ENCODE measurements around the gene CACNA1C. TPM values are rescaled to one million over a fixed set of nuclear protein-coding genes. Genes with fewer than 3 reads are reported as not detected.

CACNA1C gene
- total RNA-seq, 4 donors from 2014 or later = 5.2 to 12.9 (median 6.3) TPM

DNA sequence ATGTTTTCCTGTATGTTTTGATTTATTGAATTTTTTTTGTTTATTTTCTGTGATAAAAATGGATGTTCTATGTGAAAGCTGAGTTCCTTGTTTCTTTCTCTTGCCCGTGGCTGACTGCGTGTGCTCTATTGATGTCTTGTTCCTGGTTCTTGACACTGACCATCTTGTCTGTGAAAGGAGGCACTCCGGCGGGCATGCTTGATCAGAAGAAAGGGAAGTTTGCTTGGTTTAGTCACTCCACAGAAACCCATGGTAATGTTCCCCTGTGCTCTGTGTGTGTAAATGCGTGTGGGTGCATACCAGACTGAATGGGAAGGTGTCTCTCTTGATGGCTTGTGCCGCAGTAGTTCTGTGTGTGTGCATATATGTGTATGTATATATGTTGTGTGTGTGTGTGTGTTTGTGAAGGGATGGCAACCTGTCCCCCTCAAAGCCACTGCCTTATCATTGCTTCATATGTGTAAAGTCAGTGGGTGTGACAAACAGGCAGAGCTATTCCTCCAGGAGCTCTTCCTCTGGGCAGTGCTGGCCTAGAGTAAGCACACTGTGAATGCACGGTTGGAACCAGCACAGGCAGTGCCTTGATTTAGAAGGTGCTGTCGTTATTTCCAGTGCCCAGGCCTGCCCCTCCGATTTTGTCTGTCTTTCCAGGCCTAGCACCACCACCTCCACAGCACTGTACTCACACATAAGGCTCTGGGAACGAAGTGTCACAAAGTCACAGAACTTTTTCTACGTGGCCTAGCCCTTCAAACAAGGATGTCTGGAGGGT lies 494.7 kb downstream of the CACNA1C start:
- TF ChIP-seq, protein P1, sequence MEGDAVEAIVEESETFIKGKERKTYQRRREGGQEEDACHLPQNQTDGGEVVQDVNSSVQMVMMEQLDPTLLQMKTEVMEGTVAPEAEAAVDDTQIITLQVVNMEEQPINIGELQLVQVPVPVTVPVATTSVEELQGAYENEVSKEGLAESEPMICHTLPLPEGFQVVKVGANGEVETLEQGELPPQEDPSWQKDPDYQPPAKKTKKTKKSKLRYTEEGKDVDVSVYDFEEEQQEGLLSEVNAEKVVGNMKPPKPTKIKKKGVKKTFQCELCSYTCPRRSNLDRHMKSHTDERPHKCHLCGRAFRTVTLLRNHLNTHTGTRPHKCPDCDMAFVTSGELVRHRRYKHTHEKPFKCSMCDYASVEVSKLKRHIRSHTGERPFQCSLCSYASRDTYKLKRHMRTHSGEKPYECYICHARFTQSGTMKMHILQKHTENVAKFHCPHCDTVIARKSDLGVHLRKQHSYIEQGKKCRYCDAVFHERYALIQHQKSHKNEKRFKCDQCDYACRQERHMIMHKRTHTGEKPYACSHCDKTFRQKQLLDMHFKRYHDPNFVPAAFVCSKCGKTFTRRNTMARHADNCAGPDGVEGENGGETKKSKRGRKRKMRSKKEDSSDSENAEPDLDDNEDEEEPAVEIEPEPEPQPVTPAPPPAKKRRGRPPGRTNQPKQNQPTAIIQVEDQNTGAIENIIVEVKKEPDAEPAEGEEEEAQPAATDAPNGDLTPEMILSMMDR (IDR thresholded peaks at IDR 0.05) = no peak
- TF ChIP-seq POLR2A (IDR thresholded peaks at IDR 0.05) (no peak), EP300 (IDR thresholded peaks at IDR 0.05) (no peak)
- H3K9me3 ChIP-seq = no peaks in the 10 kb centered on the region
- H3K4me3 ChIP-seq = no peak overlapping the region
- no peaks in the 10 kb centered on the region for H3K27me3 ChIP-seq
- 78 to 85% methylated on average over 11 of the region's 11 CpGs for WGBS, 2 donors
- no peak overlapping the region for H3K27ac ChIP-seq
- no peaks in the 10 kb centered on the region for H3K4me1 ChIP-seq
- no peak for DNase-seq (ENCODE audit: low spot score in 2 of 2)
- no peaks in the 10 kb centered on the region for H3K36me3 ChIP-seq

DNA sequence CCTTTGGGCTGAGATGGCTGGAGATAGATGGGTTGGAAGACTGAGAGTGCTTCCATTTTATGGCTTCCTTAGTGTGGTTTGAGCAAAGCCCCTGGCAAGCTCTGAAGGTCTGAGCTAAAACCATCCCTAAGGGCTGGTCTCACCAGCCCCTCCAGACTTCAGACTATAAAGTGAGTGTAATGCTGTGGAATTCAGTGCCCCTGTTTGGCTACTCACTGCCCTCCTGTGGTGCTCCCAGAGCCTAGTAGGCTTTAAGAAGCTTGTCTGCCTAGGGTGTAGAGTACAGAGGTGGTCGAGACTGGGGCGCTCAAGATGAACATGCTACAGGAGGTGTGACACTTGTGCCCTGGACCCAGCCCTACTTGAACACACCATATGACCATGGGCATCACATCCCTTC lies 495.3 kb downstream of the CACNA1C start:
- no peak overlapping the region for H3K4me3 ChIP-seq
- no peaks in the 10 kb centered on the region for H3K4me1 ChIP-seq
- no peaks in the 10 kb centered on the region for H3K27me3 ChIP-seq
- no peaks in the 10 kb centered on the region for H3K9me3 ChIP-seq
- TF ChIP-seq POLR2A (IDR thresholded peaks at IDR 0.05) = no peak
- TF ChIP-seq, protein P1 (IDR thresholded peaks at IDR 0.05) = no peak
- no peak for TF ChIP-seq EP300 (IDR thresholded peaks at IDR 0.05)
- no peak overlapping the region for H3K27ac ChIP-seq
- H3K36me3 ChIP-seq = no peaks in the 10 kb centered on the region
- 81 to 82% methylated on average over 2 of the region's 2 CpGs for WGBS, 2 donors
- DNase-seq (ENCODE audit: low spot score in 2 of 2) = no peak

DNA sequence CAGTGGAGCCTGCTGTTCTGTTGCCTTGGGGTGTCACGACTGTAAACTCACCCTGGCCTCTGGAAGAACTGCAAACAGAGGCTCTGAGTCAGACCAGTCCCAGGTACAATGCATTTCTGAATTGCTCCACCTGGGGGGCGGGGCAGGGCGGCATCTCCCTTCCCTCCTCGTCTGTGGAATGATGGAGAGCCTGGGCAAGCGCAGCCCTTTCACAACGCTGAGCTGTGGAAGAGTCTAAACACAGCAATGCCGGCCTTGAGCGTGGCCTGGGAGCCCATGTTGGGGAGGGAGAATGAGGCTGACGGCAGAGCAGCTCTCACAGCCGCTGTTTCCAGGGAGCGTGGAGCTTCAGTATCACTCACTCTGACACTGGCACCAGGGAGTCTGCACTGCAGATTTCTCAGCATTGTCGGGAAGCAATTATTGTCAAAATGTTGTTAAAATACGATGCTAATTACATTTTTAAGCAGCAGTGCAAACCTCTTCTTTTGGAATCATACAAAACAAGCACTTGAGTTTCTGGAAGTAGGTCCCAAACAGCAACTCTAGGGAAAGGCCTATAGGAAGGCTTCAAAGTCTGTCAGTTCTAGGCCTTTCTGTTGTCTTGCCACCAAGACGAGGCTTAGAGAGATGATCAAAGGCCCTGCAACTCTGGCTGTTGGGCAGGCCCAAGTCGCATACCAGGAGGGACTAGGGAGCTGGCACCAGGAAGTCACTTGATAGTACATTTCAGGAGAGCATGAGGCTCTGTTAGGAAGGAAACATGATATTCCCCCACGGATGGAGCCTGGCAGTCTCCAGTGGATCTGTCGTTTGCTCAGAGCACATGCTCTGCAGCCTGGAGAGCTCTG lies 498.0 kb downstream of the CACNA1C start:
- DNase-seq (ENCODE audit: low spot score in 2 of 2) = no peak
- H3K4me1 ChIP-seq = no peaks in the 10 kb centered on the region
- H3K36me3 ChIP-seq = no peaks in the 10 kb centered on the region
- no peak for TF ChIP-seq POLR2A (IDR thresholded peaks at IDR 0.05)
- no peak for TF ChIP-seq EP300 (IDR thresholded peaks at IDR 0.05)
- TF ChIP-seq, protein P1 (IDR thresholded peaks at IDR 0.05) = no peak
- no peaks in the 10 kb centered on the region for H3K27me3 ChIP-seq
- 73 to 80% methylated on average over 12 to 17 of the region's 17 CpGs for WGBS, 2 donors
- no peaks in the 10 kb centered on the region for H3K9me3 ChIP-seq
- no peak overlapping the region for H3K27ac ChIP-seq
- H3K4me3 ChIP-seq = no peak overlapping the region

DNA sequence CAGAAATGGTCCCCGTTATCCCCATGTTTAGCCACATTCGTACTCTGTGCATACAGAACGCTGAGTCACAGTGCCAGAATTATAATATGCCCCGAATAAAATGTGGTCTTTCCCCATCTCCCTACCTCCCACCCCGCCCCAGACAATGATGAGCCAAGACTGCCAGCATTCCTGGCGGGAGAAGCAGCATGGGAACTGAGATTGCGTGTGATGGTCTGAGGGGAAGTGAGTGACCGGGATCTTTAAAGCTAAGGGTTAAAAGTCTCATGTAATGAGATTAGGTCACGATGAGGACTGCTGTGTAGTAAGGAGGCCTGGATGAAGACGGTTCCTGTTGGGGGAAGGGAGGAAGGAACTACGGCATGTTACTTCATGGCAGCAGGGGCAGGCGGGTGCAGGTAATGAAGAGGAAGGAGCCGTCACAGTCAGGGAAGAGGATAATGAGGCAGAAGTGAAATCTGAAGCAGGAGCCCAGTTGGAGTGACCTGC lies 498.7 kb downstream of the CACNA1C start:
- Histone ChIP-seq H3K27ac (no peak overlapping the region), H3K27me3 (no peaks in the 10 kb centered on the region), H3K36me3 (peaks cover 0 to 5% (median 0%) of the 10 kb centered on the region in 3 donors), H3K4me3 (no peak overlapping the region), H3K9me3 (no peaks in the 10 kb centered on the region), H3K4me1 (no peaks in the 10 kb centered on the region)
- 68 to 76% methylated on average over 13 of the region's 13 CpGs for WGBS, 2 donors
- TF ChIP-seq, protein P1 (IDR thresholded peaks at IDR 0.05) = no peak
- TF ChIP-seq POLR2A (IDR thresholded peaks at IDR 0.05) (no peak), EP300 (IDR thresholded peaks at IDR 0.05) (no peak)
- no peak for DNase-seq (ENCODE audit: low spot score in 2 of 2)

Data from tibial nerve (tissue), 4 donors.